WTC11 (cell line): Measurements from ENCODE around the gene BIRC2. TPM values are rescaled to one million over a fixed set of nuclear protein-coding genes. Genes with fewer than 3 reads are reported as not detected.
A peak's percentile ranks its signal among the peaks of the same experiment; 100 is the strongest.

Experiments used
- ATAC-seq: fragments of 200-7000 bp; cut with Tn5 transposase; 2 replicates; pipeline ENCODE4 v1.10.0; 2021; ENCODE audit warnings: mild to moderate bottlenecking, moderate library complexity
- CTCF ChIA-PET: fragments of 300-600 bp; sonication (Branson Sonifier 250); formaldehyde crosslinking; loops from one replicate; lab custom pipeline; 2021; ENCODE audit warnings: antibody characterized with exemption; lab: Charles Lee
- POLR2A ChIA-PET: fragments of 350-600 bp; sonication (Branson Sonifier 250); formaldehyde crosslinking; loops from one replicate; lab custom pipeline; 2021; ENCODE audit warnings: antibody characterized with exemption; lab: Charles Lee
- DNase-seq: peaks from one replicate; pipeline ENCODE4 v3.0.0; 2021; ENCODE audit warnings: low spot score
- H3K27ac Mint-ChIP-seq: 2 replicates; pipeline ENCODE4 v1.8.0; 2021; ENCODE audit warnings: mixed read lengths
- H3K27me3 Mint-ChIP-seq: 2 replicates; pipeline ENCODE4 v1.8.0; 2021; ENCODE audit warnings: low read depth, mild to moderate bottlenecking, moderate library complexity, mixed read lengths
- H3K36me3 Mint-ChIP-seq: 2 replicates; pipeline ENCODE4 v1.8.0; 2021; ENCODE audit warnings: mixed read lengths
- H3K4me1 Mint-ChIP-seq: 2 replicates; pipeline ENCODE4 v1.8.0; 2022; ENCODE audit warnings: mixed read lengths
- H3K4me3 Mint-ChIP-seq: 2 replicates; pipeline ENCODE4 v1.8.0; 2021; ENCODE audit warnings: mild to moderate bottlenecking, moderate library complexity, mixed read lengths
- H3K9me3 Mint-ChIP-seq: 2 replicates; pipeline ENCODE4 v1.8.0; 2021; ENCODE audit warnings: mixed read lengths
- AFF4 ChIP-seq: sonication (generic); formaldehyde crosslinking; IDR thresholded peaks from 2 replicates; pipeline ENCODE4 v1.8.1; 2023; ENCODE audit warnings: mild to moderate bottlenecking, missing genetic modification reagents, borderline replicate concordance
- AR ChIP-seq: fragments of 250-450 bp; sonication (Bioruptor Pico); IDR thresholded peaks from 2 replicates; pipeline ENCODE4 v1.9.0; 2021; ENCODE audit warnings: mild to moderate bottlenecking
- CDX4 ChIP-seq: fragments of 250-450 bp; sonication (Bioruptor Pico); IDR thresholded peaks from 2 replicates; pipeline ENCODE4 v1.9.0; 2021; ENCODE audit warnings: moderate library complexity, mild to moderate bottlenecking, inconsistent platforms, borderline replicate concordance
- CTCF ChIP-seq: fragments of 200-600 bp; IDR thresholded peaks from 2 replicates; pipeline ENCODE4 v1.8.0; 2022; ENCODE audit warnings: antibody characterized with exemption
- E2F1 ChIP-seq: sonication (generic); formaldehyde crosslinking; IDR thresholded peaks from 2 replicates; pipeline ENCODE4 v1.8.0; 2022; ENCODE audit warnings: mild to moderate bottlenecking, missing genetic modification reagents
- E2F5 ChIP-seq: sonication (generic); formaldehyde crosslinking; IDR thresholded peaks from 2 replicates; pipeline ENCODE4 v1.8.1; 2022; ENCODE audit warnings: mild to moderate bottlenecking, moderate library complexity, missing genetic modification reagents
- ELF4 ChIP-seq: sonication (generic); formaldehyde crosslinking; IDR thresholded peaks from 2 replicates; pipeline ENCODE4 v1.8.1; 2022; ENCODE audit warnings: low read depth, mild to moderate bottlenecking, moderate library complexity, missing genetic modification reagents
- FOXP1 ChIP-seq: sonication (generic); formaldehyde crosslinking; IDR thresholded peaks from 2 replicates; pipeline ENCODE4 v1.8.0; 2022; ENCODE audit warnings: missing genetic modification reagents, mild to moderate bottlenecking, moderate library complexity, borderline replicate concordance
- GRHL2 ChIP-seq: fragments of 250-450 bp; sonication (Bioruptor Pico); IDR thresholded peaks from 2 replicates; pipeline ENCODE4 v1.8.0; 2022; ENCODE audit warnings: mild to moderate bottlenecking, moderate library complexity; ENCODE audit not compliant: insufficient replicate concordance, severe bottlenecking
- GTF2I ChIP-seq: fragments of 250-450 bp; sonication (Bioruptor Pico); conservative IDR thresholded peaks from 2 replicates; pipeline ENCODE4 v1.4.0; 2021; ENCODE audit warnings: mild to moderate bottlenecking
- HMGXB4 ChIP-seq: sonication (generic); formaldehyde crosslinking; IDR thresholded peaks from 2 replicates; pipeline ENCODE4 v1.8.1; 2023; ENCODE audit warnings: mild to moderate bottlenecking, moderate library complexity, missing genetic modification reagents
- KAT7 ChIP-seq: sonication (generic); formaldehyde crosslinking; IDR thresholded peaks from 2 replicates; pipeline ENCODE4 v1.8.1; 2023; ENCODE audit warnings: missing genetic modification reagents, mild to moderate bottlenecking, borderline replicate concordance
- MAX ChIP-seq: sonication (generic); formaldehyde crosslinking; IDR thresholded peaks from 2 replicates; pipeline ENCODE4 v1.8.0; 2022; ENCODE audit warnings: mild to moderate bottlenecking, missing genetic modification reagents
- NFE2L1 ChIP-seq: sonication (generic); formaldehyde crosslinking; IDR thresholded peaks from 2 replicates; pipeline ENCODE4 v1.8.1; 2023; ENCODE audit warnings: missing genetic modification reagents
- NR1H2 ChIP-seq: sonication (generic); formaldehyde crosslinking; IDR thresholded peaks from 2 replicates; pipeline ENCODE4 v1.9.0; 2021; ENCODE audit warnings: mild to moderate bottlenecking, moderate library complexity, missing genetic modification reagents
- OVOL2 ChIP-seq: fragments of 250-450 bp; sonication (Bioruptor Pico); IDR thresholded peaks from 2 replicates; pipeline ENCODE4 v1.9.0; 2021; ENCODE audit warnings: mild to moderate bottlenecking, borderline replicate concordance
- TCF7 ChIP-seq: sonication (generic); formaldehyde crosslinking; IDR thresholded peaks from 2 replicates; pipeline ENCODE4 v1.8.0; 2022; ENCODE audit warnings: mild to moderate bottlenecking, low read depth, missing genetic modification reagents, moderate library complexity
- total RNA-seq: library from RNA; stranded (reverse); gene quantifications from 3 replicates; pipeline ENCODE4 v1.2.3, GENCODE V29; 2021

BIRC2 gene
- total RNA-seq, 1 experiment from 2014 or later: 22.3 TPM

- TF ChIP-seq NR1H2 (CRISPR knock-in tag): no peak
- no peak for TF ChIP-seq TCF7
- no peak for TF ChIP-seq FOXP1 (CRISPR knock-in tag)
- no peak for TF ChIP-seq MAX (CRISPR knock-in tag)
Observed at GRCh38 chr11:102307727-102308038, 39.3 kb upstream of the BIRC2 start (continued).

- CTCF ChIA-PET: interaction anchor here (0.5 to 2.7 kb wide), 38 partner anchors 8 to 357 kb away, joined by 3 to 28 read pairs (median 4); no protein-coding TSS in a partner anchor
- Mint-ChIP-seq H3K27me3 (no peaks in the 10 kb centered on the region), H3K4me1 (peaks cover 13% of the 10 kb centered on the region), H3K36me3 (no peaks in the 10 kb centered on the region), H3K4me3 (no peak overlapping the region), H3K27ac (no peak overlapping the region)
- DNase-seq: peak; percentile 79
- POLR2A ChIA-PET: interaction anchor here (1.0 to 1.1 kb wide), 2 partner anchors 41 to 200 kb away, joined by 3 read pairs; no protein-coding TSS in a partner anchor
- TF ChIP-seq CTCF (peak; percentile 72), AR (CRISPR knock-in tag) (no peak)
- TF ChIP-seq, all 79 proteins: peak for 1
- H3K9me3 Mint-ChIP-seq: no peaks in the 10 kb centered on the region
- peak; percentile 93 for ATAC-seq
Observed at GRCh38 chr11:102309621-102310541, 37.1 kb upstream of the BIRC2 start.

GRCh38 chr11:102312667-102313066 is 34.3 kb upstream of the BIRC2 start:
- POLR2A ChIA-PET: no interaction called here
- ATAC-seq: no peak
- Mint-ChIP-seq H3K27me3 (peaks cover 5% of the 10 kb centered on the region), H3K4me1 (peaks cover 6% of the 10 kb centered on the region; the same call in 1 of the 2 replicates), H3K9me3 (no peaks in the 10 kb centered on the region), H3K36me3 (no peaks in the 10 kb centered on the region), H3K27ac (no peak overlapping the region), H3K4me3 (no peak overlapping the region)
- no peak for DNase-seq
- CTCF ChIA-PET: interaction anchor here (1.2 to 1.7 kb wide), 2 partner anchors 25 to 354 kb away, joined by 4 read pairs; no protein-coding TSS in a partner anchor
- TF ChIP-seq E2F5 (CRISPR knock-in tag) (no peak), NR1H2 (CRISPR knock-in tag) (no peak), NFE2L1 (CRISPR knock-in tag) (no peak), AFF4 (CRISPR knock-in tag) (no peak), E2F1 (CRISPR knock-in tag) (no peak), HMGXB4 (CRISPR knock-in tag) (no peak), OVOL2 (CRISPR knock-in tag) (no peak), GTF2I (CRISPR knock-in tag) (no peak), KAT7 (CRISPR knock-in tag) (no peak), ELF4 (CRISPR knock-in tag) (no peak), GRHL2 (no peak), CDX4 (CRISPR knock-in tag) (no peak)
